Measurements from ENCODE around the gene TALDO1.

Gene TALDO1

DNA sequence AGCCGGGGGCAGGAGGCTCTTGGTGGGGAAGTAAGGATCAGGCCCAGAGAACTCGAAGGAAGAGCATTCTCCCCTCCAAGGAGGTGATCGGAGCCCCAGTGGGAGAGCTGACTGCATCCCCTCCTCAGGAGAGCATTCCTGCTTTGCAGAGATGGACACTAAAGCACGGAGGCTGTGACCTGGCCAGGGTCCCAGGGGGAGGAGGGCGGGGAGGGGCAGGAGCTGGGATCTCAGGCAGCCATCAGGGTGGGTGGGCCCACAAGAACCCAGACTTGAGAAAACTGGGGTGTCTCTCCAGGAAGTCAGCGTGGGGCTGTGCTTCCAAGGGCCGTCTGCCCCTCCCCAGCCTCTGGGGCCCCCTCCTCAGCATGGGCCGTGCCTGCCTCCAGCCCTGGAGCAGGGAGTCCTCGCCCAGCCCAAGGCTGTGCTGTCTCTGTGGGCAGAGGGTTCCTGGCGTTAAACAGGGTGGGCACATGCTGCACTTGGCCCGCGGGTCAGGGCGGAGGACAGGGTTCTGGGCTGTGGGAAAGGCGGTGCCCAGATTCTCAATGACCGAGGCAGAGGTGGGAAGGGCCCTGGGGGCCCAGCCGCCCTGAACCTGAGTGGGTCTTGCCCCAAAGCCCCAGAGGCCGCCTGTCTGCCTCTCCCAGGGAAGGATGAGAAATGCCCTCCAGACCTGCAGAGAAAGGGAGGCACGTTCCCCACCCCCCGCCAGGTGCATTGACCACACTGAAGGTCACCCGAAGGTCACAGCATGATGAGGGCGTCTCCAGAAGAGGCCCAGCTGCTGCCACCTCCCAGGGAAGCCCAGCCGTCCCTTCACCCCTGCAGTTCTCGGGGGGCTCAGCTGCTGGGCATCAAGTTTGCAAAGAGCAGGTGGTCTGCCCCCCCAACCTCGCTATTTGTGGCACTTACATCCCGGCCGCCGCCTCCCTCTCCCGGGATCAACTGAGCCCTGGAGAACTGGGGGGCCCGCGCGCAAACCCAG lies 42.0 kb downstream of the TALDO1 start:
- DNase-seq, result no peak

- DNase-seq, result no peak
Measured at GRCh38 chr11:789943-790342, 42.7 kb downstream of the TALDO1 start, which contains the start of gene CEND1. CEND1 (minus strand) TSS chr11:790090; CDS start chr11:788576, 1,514 bp downstream.

- DNase-seq, result no peak
Measured at GRCh38 chr11:790721-791564, 43.7 kb downstream of the TALDO1 start.

DNA sequence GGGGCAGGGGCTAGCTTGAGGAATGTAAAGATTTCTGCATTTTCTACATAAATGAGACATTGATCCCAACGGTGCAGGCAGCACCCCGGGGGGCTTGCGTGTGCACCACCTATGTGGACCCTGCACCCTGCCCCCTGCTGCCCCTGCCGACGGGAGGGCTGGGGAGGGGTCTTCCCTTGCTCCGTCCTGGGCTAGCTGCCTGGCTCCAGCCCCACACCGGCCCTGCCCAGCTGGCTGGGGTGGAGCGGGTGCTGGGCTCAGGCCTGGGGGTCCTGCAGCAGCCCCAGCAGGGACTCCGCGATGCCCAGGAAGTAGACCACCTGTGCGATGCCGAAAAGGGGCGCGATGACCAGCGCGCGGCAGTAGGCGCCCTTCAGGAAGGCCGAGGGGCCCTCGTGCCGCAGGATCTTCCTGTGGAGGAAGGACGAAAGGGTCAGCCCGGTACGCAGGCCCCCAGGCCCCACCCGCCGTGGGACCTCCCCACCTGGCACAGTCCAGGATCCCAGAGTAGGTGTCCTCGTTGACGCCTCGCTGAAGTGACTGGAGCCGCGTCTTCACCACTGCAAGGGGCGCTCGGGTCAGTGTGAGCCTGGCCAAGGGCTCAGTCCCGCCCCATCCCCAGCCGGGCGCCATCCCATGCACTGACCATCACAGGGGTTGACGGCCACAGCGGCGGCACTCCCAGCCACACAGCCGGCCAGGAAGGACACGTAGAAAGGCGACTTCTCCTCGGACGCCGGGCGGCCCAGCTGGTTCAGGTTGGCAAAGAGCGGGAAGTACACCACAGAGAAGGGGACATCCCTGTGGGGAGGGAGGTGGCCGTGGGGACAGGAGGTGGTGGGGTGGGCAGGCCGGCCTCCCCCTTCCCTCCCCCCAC lies 44.6 kb downstream of the TALDO1 start:
- DNase-seq, result no peak

- no peak for DNase-seq
Measured at GRCh38 chr11:792535-792821, 45.2 kb downstream of the TALDO1 start.

DNA sequence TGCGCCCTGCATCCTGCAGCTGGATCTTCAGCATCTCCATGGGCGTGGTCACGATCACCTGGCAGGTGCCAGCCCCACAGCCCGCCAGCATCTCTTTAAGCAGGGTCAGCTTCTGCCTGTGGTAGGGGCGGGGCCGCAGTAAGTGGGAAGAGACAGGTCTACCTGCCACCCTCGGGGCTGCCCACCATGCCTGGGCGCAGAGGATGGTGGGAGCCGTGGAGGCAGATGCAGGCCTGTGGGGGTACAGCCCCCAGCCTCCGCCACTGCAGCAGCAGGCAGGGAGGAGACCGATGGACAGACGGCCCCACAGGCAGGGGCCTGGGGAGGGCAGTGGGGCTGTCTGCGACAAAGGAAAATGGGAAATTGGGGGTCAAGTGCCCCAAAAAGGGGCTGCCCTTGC lies 45.6 kb downstream of the TALDO1 start:
- no peak for DNase-seq

GRCh38 chr11:793556-793955 lies 46.3 kb downstream of the TALDO1 start:
- no peak for DNase-seq

DNA sequence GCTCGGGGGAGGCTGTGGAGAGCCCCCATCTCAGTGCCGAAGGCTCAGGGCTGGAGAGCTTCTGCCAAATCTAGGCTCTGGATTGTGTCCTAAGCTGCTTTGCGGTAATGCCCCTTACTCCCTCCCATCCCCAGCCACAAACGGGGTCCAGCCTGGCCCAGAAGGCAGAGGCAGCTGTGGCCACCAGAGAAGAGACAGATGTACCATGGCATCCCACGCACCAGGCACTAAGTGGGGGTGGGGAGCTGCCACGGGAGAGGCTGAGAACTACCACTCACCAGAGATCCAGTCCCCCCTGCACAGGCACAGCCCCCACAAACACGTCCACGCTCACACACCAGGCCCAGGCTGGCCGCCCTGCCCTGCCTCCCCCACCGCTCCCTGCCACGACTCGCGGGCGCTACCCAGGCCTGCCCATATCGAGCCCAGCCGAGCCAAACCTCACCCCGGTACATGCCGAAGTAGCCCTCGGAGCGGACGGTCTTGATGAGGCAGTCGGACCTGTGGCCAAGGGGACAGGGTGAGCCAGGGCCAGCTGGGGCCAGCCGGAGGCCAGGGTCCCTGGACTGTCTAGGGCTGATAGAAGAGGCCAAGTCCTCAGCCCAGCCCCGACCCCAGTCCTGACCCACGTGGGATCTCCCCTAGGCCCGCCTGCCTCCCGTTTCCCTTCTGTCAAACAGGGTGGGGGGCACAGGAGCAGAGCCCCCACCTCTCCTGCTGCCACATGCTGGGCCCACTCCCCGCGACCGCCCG lies 46.9 kb downstream of the TALDO1 start:
- DNase-seq, result no peak

DNA sequence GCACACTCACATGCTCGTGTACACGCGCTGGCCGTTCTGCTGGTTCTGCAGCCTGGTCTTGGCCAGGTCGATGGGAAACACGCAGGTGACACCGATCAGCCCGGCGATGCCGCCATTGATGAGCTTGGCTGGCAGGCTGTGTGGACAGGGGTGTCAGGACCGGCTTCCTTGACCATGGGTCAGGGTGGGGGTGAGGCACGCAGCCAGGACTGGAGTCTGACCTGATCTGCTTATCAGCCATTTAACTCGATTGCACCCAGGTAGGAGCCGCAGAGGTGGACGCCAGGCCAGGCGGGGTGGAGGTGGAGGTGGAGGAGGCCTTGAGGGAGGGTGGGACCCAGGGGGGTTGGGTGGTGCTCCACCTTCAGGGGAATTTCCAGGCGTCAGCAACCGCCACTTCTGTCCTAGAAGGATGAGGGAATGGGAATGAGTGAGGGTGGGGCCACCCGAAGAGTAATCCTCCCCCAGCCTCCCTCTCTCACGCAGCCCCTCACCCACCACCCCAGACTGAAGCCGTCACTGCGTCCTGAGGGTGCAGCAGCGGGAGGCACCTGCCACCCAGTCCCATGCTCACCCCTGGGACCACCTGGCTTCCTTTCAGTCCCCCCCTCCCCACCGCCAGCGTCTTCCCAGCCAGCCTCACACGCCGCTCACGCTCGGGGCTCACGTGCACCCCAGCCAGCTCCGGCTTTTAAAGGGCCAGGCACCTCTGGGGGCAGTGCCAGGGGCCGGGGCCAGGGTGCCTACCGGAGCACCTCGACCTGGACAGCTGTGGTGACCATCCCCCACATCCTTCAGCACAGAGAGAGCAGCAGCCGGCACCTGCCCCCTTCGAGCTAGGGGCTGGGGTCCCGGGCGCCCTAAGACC lies 47.7 kb downstream of the TALDO1 start:
- DNase-seq, result no peak

GRCh38 chr11:795634-796564 lies 48.6 kb downstream of the TALDO1 start:
- DNase-seq, result peak; percentile 74 to 84 (median 76)

DNA sequence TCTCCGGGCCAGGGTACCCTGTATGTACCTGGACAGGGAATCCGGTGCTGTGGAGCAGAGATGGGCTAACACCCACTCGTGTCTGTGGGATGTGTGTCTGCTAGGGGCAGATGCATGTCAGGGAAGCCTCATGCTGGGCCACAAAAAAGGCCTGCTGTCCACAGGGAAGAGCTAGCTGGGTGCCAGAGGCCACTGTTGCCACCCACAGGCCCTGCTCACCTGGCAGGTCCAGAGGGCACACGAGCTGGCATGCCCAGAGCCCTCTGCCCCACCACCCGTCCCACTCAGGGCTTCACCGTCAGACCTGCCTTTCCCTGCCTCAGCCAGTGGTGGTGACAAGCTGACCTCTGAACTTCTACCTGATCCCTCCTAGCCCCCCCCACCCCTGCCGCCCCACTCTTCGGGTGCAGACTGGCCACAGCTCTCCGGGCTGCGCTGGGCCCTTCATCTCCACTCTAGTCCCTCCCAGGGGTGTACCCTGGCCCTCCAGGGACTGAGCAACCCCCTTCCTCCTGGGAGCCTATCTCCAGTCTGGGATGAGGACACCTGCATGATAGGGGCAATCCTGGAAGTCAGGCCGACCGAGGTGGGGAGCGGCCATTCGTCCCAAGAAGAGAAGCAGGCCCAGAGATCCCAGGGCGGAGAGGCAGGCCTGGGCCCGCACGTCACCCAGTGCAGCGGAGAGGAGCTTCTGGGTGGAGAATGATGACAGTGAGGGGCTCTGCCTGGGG lies 49.5 kb downstream of the TALDO1 start:
- DNase-seq, result no peak

- DNase-seq, result peak; percentile 52 to 70 (median 60)
Measured at GRCh38 chr11:797296-798092, 50.2 kb downstream of the TALDO1 start.

DNA sequence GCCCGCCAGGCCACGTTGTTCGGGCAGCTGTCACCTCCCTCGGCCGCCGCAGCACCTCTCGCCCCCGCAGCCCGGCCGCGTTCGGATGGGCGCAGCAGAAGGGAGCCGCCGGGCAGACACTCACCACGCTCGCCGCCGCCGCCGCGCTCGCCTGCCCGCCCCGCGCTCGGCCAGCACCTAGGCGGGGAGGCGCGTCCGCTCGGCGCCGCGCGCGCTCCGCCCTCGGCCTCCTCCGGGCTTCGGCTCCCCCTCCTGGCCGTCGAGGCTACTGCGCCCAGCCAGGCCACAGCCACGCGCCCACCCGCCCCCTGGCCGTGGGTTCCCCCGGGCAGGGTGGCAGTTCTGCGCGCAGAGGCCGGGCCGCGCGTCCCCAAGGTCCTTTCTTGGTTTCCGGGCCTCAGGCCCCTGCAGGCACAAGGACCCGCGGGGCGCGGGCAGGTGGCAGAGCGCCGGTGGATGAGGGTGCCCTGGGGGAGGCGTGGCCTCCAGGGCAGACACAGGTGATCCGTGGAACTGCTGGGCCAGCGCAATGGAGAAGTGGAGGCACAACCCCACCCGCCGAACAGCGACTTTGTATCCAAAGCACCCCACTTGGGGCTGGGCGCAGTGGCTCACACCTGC lies 50.9 kb downstream of the TALDO1 start, which contains the start of gene SLC25A22:
Gene SLC25A22 (minus strand): TSS at position 189 of the 621 bp plus-strand sequence. CDS start 3,275 bp downstream, outside the sequence.
- peak; percentile 65 to 76 (median 74) for DNase-seq

DNA sequence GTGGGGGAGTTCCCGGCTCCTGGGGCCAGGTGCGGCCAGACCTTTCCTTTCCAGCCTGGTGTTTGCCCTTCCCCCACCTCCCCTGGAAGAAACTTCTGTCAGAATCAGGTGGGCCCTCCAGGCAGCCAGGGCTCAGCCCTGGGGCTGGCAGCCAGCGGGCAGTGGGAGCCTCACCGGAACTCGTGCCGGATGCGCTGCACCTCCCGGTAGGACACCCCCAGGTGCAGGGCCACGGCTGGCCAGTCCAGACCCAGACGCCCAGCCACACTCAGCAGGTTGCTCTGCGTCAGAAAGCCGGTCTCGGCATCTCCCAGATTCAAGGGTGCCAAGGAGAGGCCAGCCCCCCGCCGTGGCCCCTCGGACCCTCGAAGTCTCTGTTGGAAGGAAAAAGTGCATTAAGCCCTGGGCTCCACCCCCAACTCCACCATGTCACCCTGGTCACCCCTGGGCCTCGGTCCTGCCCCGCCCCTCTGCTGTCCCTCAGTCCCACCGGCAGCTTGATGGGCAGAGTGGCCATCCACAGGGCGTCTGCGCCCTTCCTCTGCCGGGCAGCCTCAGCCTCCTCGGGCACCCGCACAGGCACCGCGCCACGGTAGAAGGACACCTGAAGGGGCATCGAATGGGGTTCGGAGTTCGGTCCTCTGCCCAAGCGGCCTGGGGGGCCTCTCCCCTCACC lies 52.5 kb downstream of the TALDO1 start:
- no peak for DNase-seq

GRCh38 chr11:800473-800872 lies 53.2 kb downstream of the TALDO1 start:
- DNase-seq, result no peak

GRCh38 chr11:801097-801780 lies 54.0 kb downstream of the TALDO1 start:
- DNase-seq, result no peak
